Activated naive CD4-positive, alpha-beta T cell treated with anti-CD3 and anti-CD28 coated beads for 36 hours (primary cell): ENCODE results near the gene NQO2. TPM values are rescaled to one million over a fixed set of nuclear protein-coding genes. Genes with fewer than 3 reads are reported as not detected.
"Not testable (repeated sequence)": the region's sequence is repeated elsewhere in the genome, so short reads cannot be mapped to it uniquely, and the experiment has no call there.

ENCODE experiments used
- CTCF ChIA-PET: fragments of 350-600 bp; sonication (Branson Sonifier 250); formaldehyde crosslinking; loops from one replicate; lab custom pipeline; 2021; ENCODE audit warnings: antibody characterized with exemption; lab: Charles Lee
- DNase-seq: peaks from one replicate; pipeline ENCODE4 v3.0.0-alpha.2; 2020
- H3K27ac Mint-ChIP-seq: one replicate; pipeline ENCODE4 v1.8.0; 2021; ENCODE audit warnings: mild to moderate bottlenecking, mixed read lengths
- H3K27me3 Mint-ChIP-seq: one replicate; pipeline ENCODE4 v1.8.0; 2021; ENCODE audit warnings: low read depth, mixed read lengths
- H3K36me3 Mint-ChIP-seq: one replicate; pipeline ENCODE4 v1.8.0; 2021; ENCODE audit warnings: low read depth, mixed read lengths
- H3K4me1 Mint-ChIP-seq: one replicate; pipeline ENCODE4 v1.8.0; 2021; ENCODE audit warnings: low read depth, mixed read lengths
- H3K4me3 Mint-ChIP-seq: one replicate; pipeline ENCODE4 v1.8.0; 2021; ENCODE audit warnings: mild to moderate bottlenecking, moderate library complexity, mixed read lengths
- H3K9me3 Mint-ChIP-seq: one replicate; pipeline ENCODE4 v1.8.0; 2021; ENCODE audit warnings: mixed read lengths
- intact Hi-C: fragments of 100-400 bp; cut with micrococcal nuclease; formaldehyde crosslinking; loops from one replicate; pipeline ENCODE4 v1.15.1; 2023
- total RNA-seq, 2 experiments: library from RNA; stranded (reverse); gene quantifications; one replicate each; pipeline ENCODE4 v1.2.3, GENCODE V29; 2021

Gene NQO2
- total RNA-seq, 2 experiments from 2014 or later: 18.8 to 21.1 TPM

DNA sequence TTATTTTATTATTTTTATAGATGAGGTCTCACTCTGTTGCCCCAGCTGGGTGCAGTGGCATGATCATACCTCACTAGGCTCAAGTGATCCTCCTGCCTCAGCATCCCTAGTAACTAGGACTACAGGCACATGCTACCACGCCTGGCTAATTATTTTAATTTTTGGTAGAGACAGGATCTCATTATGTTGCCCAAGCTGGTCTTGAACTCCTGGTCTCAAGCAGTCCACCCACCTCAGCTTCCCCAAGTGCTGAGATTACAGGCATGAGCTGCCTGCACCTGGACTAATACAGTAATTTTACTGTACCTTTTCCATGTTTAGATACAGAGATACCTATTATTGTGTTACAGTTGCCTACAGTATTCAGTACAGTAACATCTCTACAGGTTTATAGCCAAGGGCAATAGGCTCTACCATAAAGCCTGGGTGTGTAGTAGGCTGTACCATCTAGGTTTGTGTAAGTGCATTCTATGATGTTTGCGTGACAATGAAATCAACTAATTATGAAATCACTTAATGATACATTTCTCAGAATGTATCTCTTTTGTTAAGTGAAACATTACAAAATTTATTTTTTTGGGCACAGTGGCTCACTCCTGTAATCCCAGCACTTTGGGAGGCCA is 21.4 kb downstream of the NQO2 start:
- DNase-seq, H3K4me3 Mint-ChIP-seq, H3K27ac Mint-ChIP-seq, H3K9me3 Mint-ChIP-seq, H3K27me3 Mint-ChIP-seq, intact Hi-C loops: not testable (repeated sequence)
- Mint-ChIP-seq H3K4me1 (peaks cover 38% of the 10 kb centered on the region), H3K36me3 (peaks cover 21% of the 10 kb centered on the region)
- CTCF ChIA-PET: interaction anchor here (1.4 kb wide), 1 partner anchor 21 kb away, joined by 3 read pairs; the partner anchor contains the start of gene NQO2

DNA sequence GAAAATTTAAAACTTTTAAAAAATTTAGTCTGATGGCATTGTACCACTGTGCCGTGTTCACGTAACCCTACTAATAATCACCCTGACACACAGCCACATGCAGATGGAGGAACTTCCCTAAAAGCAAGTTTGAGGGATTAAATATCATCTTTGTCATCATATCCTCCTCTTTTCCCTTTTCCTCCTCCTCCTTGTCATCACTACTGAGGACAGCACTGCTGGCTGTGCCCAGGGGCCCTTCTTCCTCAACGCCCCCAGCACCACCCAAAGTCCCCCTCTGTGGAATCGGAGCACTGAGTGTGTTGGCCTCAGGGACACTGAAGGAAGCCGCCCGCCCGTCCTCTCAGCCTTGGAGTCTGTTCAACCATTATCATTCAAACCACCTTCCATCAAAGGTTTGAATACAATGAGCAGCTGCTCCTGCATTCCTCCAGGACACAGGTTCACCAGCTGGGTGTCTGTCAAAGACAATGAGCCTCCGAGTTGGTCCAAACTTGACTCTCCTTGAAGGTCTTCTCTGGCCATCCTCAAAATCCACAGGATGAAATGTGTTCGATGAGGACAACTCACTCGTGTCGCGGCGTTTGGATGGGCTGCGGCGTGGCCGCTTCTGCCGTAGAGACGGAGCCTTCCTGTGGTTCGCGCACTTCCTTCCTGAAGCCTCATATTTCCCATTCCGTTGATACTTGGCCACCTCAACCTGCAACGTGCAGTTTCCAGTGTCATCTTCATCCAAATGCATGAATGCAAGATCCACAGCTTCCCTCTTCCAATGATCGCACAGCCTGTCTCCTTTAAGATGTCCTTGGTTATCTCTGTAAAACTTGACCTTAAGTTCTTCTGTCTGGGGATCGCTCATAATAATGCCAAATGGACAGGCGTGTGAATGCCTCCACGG is 23.3 kb downstream of the NQO2 start:
- H3K4me1 Mint-ChIP-seq: peaks cover 52% of the 10 kb centered on the region
- CTCF ChIA-PET: interaction anchor here (0.5 to 1.2 kb wide), 3 partner anchors 12 to 175 kb away, joined by 3 to 4 read pairs (median 3); no protein-coding TSS in a partner anchor
- peak overlapping the region; percentile 80 for H3K27ac Mint-ChIP-seq
- H3K4me3 Mint-ChIP-seq: peak overlapping the region; percentile 84
- intact Hi-C loops: loop anchor here (1.0 kb wide), 3 partner anchors 24 to 95 kb away; partner anchors contain the start of genes BPHL and NQO2
- no peaks in the 10 kb centered on the region for H3K9me3 Mint-ChIP-seq
- no peaks in the 10 kb centered on the region for H3K27me3 Mint-ChIP-seq
- DNase-seq: peak; percentile 47
- H3K36me3 Mint-ChIP-seq: peaks cover 18% of the 10 kb centered on the region

DNA sequence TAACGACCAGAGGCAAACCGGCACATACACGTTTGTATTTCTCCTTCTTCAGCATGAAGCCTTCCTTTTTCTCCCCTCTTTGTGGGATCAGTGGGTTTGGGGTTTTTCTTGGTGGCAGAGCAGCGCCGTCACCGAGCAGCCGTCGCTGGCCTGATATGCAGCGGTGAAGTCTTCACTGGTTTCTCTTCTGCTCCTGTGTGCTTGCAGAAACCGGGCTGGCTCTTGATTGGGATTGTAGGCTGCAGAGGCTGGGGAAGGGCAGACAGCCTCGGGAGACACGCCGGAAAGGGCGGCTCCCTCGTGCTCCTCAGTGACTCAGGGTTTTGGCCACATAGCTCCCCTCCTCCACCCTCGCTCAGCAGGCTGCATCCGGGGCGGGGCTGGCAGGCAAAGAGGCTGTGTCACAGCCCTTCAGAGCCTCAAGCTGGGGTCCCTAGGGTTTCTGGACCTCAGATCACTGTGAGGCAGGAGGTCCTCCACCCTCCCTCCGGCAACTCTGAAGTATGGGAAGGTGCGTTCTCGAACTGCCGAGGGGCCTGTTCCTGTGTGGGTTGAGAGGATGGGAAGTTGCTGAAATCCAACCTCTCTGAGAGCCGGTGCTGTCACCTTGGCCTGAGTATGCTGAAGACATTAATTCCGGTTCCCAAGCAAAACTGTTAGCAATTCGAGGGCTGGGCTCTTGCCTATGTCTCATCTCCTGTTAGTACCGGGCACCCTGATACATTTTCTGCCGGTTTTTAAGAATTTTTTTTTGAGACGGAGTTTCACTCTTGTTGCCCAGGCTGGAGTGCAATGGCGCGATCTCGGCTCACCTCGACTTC is 24.2 kb downstream of the NQO2 start:
- CTCF ChIA-PET: interaction anchor here (0.6 to 1.2 kb wide), 3 partner anchors 12 to 437 kb away, joined by 3 to 4 read pairs (median 3); no protein-coding TSS in a partner anchor
- peak; percentile 93 for DNase-seq
- H3K9me3 Mint-ChIP-seq: no peaks in the 10 kb centered on the region
- peak overlapping the region; percentile 84 for H3K4me3 Mint-ChIP-seq
- intact Hi-C loops: loop anchor here (1.0 kb wide), 3 partner anchors 25 to 94 kb away; partner anchors contain the start of genes BPHL and NQO2
- H3K4me1 Mint-ChIP-seq: peaks cover 57% of the 10 kb centered on the region
- H3K27me3 Mint-ChIP-seq: no peaks in the 10 kb centered on the region
- H3K36me3 Mint-ChIP-seq: peaks cover 17% of the 10 kb centered on the region
- peak overlapping the region; percentile 80 for H3K27ac Mint-ChIP-seq

DNA sequence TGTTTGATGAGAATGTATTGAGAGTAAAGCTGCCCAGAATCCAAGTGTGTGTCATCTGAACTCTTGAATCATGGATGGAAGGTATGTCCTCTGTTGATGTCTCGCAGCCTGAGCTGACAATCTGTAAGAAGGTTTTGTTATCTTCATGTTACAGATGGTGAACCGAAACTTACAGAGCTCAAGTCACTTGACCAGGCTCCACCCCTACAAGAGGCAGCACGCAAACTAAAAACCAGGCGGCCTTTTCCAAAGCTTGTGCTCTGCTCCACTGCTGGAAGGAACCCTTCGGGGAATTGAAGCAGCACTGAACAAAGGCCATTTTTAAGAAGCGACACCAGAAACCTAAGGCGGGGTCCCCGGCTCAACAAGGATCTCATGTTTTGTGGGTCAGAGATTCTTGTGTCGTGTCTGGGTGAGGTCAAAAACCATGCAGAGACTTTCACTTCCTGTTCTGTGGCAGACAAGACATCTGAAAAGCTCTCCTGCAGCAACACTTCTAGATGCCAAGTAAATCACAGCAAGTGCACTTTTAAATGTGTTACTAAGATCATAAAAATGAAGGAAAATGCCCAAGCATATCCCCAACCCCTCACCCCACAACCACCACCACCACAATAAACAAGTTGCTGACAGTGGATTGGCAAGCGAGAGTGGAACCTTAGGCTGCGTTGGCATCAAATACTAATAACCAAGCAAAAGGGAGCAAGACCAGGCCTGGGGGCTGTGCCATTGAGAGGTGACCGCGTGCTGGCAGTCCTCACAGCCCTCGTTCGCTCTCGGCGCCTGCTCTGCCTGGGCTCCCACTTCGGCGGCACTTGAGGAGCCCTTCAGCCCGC is 27.3 kb downstream of the NQO2 start:
- no peaks in the 10 kb centered on the region for H3K27me3 Mint-ChIP-seq
- H3K27ac Mint-ChIP-seq: peak overlapping the region; percentile 84
- intact Hi-C loops: no loop called here
- peaks cover 6% of the 10 kb centered on the region for H3K36me3 Mint-ChIP-seq
- DNase-seq: peak; percentile 38
- H3K4me1 Mint-ChIP-seq: peaks cover 47% of the 10 kb centered on the region
- H3K9me3 Mint-ChIP-seq: no peaks in the 10 kb centered on the region
- H3K4me3 Mint-ChIP-seq: peak overlapping the region; percentile 50
- CTCF ChIA-PET: interaction anchor here (1.1 to 1.7 kb wide), 3 partner anchors 11 to 26 kb away, joined by 3 to 8 read pairs (median 3); no protein-coding TSS in a partner anchor

DNA sequence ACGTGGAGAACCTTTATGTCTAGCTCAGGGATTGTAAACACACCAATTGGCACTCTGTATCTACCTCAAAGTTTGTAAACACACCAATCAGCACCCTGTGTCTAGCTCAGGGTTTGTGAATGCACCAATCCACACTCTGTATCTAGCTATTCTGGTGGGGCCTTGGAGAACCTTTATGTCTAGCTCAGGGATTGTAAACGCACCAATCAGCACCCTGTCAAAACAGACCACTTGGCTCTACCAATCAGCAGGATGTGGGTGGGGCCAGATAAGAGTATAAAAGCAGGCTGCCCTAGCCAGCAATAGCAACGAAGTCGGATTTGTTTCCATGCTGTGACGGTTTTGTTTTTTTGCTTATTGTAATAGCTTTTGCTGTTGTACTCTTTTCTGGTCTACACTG is 28.5 kb downstream of the NQO2 start:
- H3K27me3 Mint-ChIP-seq, H3K9me3 Mint-ChIP-seq, H3K36me3 Mint-ChIP-seq, H3K4me3 Mint-ChIP-seq, H3K27ac Mint-ChIP-seq, intact Hi-C loops: not testable (repeated sequence)
- peak; percentile 14 for DNase-seq
- peaks cover 41% of the 10 kb centered on the region for H3K4me1 Mint-ChIP-seq
- CTCF ChIA-PET: interaction anchor here (0.6 to 1.1 kb wide), 2 partner anchors 27 to 31 kb away, joined by 3 to 4 read pairs; no protein-coding TSS in a partner anchor

DNA sequence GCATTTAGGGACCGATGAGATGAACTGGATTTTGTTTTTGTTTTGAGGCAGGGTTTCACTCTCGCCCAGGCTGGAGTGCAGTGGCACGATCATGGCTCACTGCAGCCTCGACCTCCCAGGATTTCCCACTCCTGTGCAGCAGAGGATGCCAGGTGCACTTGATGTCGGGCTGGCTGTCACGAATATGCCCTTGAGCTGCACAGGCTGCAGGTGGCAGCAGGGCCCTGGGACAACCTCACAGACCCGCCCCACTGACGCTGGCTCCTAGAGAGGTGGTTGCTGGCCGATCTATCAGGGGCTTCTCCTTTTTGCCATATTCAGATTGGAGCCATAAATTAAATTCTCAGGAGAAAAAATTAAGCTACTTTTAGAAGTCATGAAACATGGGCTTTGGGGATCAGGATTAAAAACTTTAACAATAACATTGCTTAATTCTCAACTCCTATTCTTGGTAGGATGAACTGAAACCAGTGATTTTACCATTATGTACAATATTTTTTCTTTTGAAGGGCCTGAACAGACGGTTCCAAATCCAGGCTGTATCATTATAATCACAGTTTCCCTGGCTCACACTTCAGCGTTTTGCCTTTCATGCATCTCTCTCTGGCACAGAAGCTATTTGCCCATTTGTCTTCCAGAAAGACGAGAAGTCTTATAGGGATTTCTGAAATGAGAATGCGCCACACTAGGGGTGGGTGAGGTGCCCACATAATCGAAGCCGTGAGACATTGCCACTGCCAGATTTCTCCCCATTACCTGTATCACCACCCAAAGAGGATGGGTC is 32.4 kb downstream of the NQO2 start:
- Mint-ChIP-seq H3K4me3 (no peak overlapping the region), H3K27me3 (no peaks in the 10 kb centered on the region), H3K27ac (no peak overlapping the region), H3K4me1 (peaks cover 10% of the 10 kb centered on the region), H3K9me3 (no peaks in the 10 kb centered on the region), H3K36me3 (no peaks in the 10 kb centered on the region)
- intact Hi-C loops: no loop called here
- DNase-seq: peak; percentile 54
- CTCF ChIA-PET: interaction anchor here (1.9 kb wide), 1 partner anchor 35 kb away, joined by 4 read pairs; no protein-coding TSS in a partner anchor

DNA sequence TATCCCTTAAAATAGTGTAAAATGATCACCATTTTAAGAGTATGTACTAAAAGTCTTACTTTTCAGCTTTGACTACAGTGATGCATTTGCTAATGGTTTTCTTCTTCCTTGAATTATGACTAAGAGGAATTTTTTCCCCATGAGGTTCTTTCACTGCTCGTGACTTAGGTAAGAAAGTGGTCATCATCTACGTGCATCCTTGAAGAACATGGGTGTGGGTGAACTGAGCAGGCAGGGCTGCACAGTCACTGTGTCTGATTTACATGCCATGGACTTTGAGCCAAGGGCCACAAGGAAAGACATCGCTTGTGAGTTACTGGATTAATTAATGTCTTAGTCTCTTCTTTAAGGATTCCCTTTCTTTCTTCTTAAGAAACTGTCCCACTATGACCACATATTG is 33.3 kb downstream of the NQO2 start:
- H3K9me3 Mint-ChIP-seq: no peaks in the 10 kb centered on the region
- intact Hi-C loops: no loop called here
- CTCF ChIA-PET: interaction anchor here (1.9 kb wide), 1 partner anchor 36 kb away, joined by 4 read pairs; no protein-coding TSS in a partner anchor
- DNase-seq: no peak
- H3K4me1 Mint-ChIP-seq: peaks cover 6% of the 10 kb centered on the region
- H3K4me3 Mint-ChIP-seq: no peak overlapping the region
- no peaks in the 10 kb centered on the region for H3K36me3 Mint-ChIP-seq
- no peaks in the 10 kb centered on the region for H3K27me3 Mint-ChIP-seq
- H3K27ac Mint-ChIP-seq: no peak overlapping the region

DNA sequence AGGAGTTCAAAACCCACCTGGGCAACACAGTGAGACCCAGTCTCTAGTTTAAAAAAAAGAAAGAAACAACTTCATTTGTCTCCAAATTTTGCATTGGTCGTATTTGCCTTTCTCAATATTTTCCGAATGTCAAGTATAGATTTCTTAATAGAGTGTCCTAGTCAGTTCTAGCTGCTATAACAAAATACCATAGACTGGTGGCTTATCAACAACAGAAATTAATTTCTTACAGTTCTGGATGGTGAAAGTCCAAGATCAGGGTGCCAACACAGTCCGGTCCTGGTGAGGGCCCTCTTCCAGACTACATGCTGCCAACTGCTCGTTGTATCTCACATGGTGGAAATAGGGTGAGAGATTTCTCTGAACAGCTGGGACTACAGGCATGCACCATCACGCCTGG is 34.0 kb downstream of the NQO2 start:
- Mint-ChIP-seq H3K36me3 (no peaks in the 10 kb centered on the region), H3K27ac (no peak overlapping the region), H3K27me3 (no peaks in the 10 kb centered on the region), H3K4me1 (no peaks in the 10 kb centered on the region), H3K9me3 (no peaks in the 10 kb centered on the region), H3K4me3 (no peak overlapping the region)
- CTCF ChIA-PET: interaction anchor here (0.5 kb wide), 1 partner anchor 93 kb away, joined by 4 read pairs; no protein-coding TSS in a partner anchor
- no peak for DNase-seq
- intact Hi-C loops: no loop called here

DNA sequence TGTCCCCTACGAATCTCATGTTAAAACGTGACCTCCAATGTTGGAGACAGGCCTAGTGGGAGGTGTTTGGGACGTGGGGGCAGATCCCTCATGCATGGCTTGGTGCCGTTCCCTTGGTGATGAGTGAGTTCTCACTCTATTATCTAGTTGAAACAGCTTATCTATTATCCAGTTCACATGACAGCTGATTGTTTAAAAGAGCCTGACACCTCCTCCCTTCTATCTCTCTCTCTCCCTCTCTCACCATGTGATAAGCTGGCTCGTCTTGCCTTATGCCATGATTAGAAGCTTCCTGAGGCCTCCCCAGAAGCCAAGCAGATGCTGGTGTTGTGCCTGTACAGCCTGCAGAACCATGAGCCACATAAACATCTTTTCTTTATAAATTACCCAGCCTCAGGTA is 35.7 kb downstream of the NQO2 start:
- intact Hi-C loops: no loop called here
- Mint-ChIP-seq H3K27ac (no peak overlapping the region), H3K36me3 (no peaks in the 10 kb centered on the region), H3K27me3 (no peaks in the 10 kb centered on the region), H3K9me3 (no peaks in the 10 kb centered on the region), H3K4me1 (no peaks in the 10 kb centered on the region), H3K4me3 (no peak overlapping the region)
- CTCF ChIA-PET: interaction anchor here (0.6 to 1.0 kb wide), 2 partner anchors 12 to 27 kb away, joined by 3 read pairs; no protein-coding TSS in a partner anchor
- DNase-seq: no peak

DNA sequence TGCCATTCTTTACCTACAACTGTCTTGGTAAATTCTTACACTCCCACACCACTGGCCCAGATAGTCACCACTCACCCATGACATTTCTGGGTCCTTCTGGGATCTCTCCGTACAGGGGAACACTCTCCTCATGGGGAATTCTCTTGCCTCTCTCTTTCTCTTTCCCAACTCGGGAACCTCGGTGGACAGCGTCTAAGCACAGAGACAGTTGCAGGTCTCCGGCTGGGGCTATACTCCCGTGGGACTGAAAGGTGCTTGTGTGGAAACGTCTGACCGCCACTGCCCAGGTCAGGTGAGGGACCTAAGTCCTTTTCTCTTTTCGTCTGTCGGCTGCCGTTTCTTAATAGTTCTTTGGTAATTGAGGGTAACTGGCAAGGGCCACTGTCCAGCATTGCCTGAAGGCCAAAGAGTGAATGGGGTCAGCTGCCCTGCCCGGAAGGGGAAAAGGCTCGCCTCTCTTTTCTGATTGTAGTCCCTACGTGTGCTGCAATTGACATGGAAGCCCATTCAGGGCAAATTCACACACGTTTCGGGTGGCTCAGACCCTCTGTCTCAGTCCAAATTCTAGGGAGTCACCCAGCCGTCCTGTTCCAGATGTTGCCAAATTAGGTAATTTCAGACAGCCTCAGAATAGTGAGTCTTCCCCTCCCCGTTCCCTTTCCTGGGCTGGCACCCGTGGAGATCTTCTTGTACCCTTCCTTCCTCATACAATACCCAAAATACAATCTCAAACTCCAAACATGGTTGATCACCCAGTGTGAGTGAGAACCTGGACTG is 37.4 kb downstream of the NQO2 start:
- CTCF ChIA-PET: no interaction called here
- Mint-ChIP-seq H3K36me3 (no peaks in the 10 kb centered on the region), H3K9me3 (no peaks in the 10 kb centered on the region), H3K27me3 (no peaks in the 10 kb centered on the region), H3K4me1 (no peaks in the 10 kb centered on the region), H3K27ac (no peak overlapping the region), H3K4me3 (no peak overlapping the region)
- no peak for DNase-seq
- intact Hi-C loops: no loop called here
